Activated CD8-positive, alpha-beta memory T cell treated with anti-CD3 and anti-CD28 coated beads, Interleukin-2, amount 50 U/mL, for 24 hours (primary cell): ENCODE measurements around the gene COL18A1.

Source experiments
- DNase-seq: peaks from one replicate; pipeline ENCODE4 v3.0.0-alpha.2; 2020; ENCODE audit errors: extremely low read depth

Gene COL18A1

DNA sequence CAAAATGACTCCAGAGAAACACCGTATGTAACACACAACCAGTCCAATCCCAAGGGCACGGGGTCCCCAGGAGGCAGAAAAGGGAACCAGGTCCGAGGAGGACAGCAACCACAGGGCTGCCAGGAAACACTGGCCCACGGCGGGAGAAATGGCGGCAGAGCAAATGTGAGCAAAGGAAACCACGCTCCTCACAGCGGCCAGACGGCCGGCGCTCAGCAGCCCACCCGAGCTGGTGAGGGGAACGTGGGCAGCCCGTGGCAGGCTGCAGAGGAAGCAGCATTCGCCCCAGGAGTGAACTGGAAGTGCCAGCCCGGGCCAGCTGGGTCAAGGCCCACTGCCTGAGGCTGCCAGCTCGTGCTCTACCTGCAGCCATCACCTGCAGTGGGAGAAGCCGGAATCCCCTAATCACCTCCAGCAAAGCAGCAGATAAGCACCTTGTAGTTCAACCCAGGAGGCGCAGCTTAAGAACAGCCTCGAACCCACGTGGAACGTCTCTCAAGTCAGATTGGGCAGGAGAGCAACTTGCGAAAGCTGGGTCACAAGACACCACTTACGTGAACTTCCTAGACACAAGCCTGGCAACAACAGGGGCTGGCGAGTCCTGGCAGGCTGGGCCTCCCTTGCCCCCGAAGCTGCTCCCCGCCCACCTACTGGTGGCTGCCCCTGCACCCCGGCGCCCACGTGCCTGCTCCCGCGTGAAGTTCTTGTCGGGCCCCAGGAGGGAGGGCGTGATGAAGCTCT is 130.5 kb downstream of the COL18A1 start:
- DNase-seq = no peak

DNA sequence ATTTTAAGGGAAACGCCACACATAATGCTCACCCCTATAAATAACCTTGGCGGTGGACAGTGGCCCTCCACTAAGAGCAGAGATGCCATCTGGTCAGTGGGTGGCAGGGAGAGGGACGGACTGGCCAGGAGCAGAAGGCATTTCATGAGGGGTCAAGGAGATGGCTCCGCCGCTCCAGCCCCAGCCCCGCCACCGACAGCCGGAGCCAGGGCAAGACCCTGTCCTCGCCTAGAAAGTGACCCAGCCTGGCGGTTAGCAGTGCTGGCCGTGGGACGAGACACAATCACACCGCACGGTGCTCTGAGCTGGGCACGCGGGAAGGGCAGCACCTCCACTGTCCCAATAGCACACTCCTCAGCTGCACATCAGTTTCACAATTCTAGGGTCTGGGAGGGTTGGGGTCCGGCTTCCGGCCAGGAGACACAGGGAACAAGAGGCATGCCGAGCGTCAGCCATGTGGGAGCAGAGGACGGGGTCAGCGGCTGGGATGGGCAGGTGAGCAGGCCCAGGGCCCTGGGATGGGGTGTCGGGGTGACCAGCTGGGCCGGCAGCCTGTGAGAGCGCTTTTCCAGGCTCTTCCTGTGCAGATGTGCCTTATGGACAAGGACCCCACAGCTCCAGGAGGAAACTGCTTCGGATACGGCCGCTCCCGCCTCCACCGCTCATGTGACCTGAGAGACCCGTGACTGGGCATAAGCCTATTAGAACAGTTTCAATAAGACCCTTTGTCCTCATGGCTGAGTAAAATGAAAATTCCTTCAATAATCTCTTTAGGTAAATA is 131.5 kb downstream of the COL18A1 start:
- no peak for DNase-seq

- DNase-seq = no peak
These were observed 132.3 kb downstream of the COL18A1 start for GRCh38 chr21:45537111-45537745.

- no peak for DNase-seq
These were observed 132.9 kb downstream of the COL18A1 start for GRCh38 chr21:45537746-45538291.

GRCh38 chr21:45538381-45539045 is 133.5 kb downstream of the COL18A1 start:
- DNase-seq = no peak

GRCh38 chr21:45539046-45539795 is 134.3 kb downstream of the COL18A1 start:
- no peak for DNase-seq

DNA sequence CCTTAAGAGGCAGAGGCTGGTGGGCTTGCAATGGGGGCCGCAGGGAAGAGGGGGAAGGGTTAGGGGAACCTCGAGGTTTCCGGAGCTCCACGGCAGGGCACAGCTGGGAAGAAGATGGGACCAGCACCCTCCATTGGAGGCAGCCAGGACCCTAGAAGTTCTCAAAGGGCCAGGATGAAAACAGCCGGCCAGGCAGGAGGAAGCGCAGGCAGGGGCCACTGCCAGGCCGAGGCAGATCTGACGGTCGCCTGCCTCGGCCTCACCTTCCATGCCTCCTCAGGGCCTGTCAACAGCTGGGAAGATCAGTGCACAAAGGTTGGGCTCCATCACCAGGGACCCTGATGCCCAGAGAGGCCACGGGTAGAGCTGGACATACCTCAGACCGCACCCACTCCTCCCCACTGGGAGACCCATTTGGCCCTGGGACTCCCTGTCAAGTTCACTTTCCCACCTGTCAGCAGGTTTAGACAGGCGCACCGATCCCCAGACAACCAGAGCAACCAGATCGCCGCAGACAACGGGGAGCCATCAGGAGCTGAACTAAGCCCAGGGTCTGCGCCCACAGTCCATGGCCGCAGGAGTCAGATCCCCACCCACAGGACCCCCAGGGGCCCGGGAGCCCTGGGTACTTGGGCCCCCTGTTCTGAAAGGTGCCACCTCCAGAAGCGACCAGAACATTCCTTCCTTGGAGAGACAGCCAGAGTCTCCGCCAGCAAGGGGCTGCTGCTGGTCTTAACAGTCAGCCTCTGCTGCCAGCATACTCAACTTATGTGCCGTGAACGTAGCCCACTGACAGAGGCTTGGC is 135.0 kb downstream of the COL18A1 start:
- no peak for DNase-seq

DNA sequence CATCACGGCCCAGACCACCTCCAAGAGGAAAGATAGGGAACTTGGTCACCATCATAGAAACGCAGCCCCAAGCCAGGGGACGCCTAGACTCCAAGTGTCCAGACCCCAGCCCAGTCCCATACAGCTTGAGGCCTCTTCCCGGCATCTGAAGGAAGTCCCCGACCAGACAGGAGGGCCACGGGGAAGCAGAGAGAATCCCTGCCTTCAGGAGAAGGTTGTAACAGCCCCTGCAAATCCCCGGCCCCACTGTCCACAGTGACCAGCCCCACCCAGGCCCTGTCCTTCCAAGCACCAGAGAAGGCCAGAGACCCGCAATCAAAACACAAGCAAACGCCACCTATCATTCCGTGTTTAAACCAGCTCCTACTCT is 135.6 kb downstream of the COL18A1 start:
- DNase-seq = no peak

- peak; percentile 41 for DNase-seq
These were observed 136.5 kb downstream of the COL18A1 start for GRCh38 chr21:45541221-45542039.

DNA sequence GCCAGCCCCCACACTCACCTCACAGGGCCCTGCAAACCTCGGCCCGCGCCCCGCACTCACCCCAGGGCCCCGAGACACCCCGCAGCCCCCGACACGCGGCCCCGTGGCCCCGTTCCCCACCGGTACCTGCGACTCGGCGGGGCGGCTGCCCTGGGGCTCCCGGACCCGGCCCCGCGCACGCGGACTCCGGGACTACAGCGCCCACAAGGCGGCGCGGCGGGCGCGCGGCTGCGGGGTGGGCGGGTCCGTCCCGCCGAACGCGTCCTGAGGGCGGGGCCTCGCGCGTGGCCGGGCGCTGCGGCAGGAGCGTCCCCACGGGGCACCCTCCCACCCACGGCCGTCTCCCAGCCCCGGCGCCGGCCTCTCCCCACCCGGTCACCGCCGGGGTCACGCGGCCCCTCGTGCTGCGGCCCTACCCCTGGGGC is 137.3 kb downstream of the COL18A1 start, which contains the start of gene SLC19A1:
Gene SLC19A1, minus strand, starts transcription at position 199 of the 425 bp plus-strand sequence. CDS start 4,481 bp downstream, outside the sequence.
- no peak for DNase-seq

- DNase-seq = no peak
These were observed 137.9 kb downstream of the COL18A1 start for GRCh38 chr21:45542667-45543370.

GRCh38 chr21:45543371-45543709 is 138.4 kb downstream of the COL18A1 start:
- no peak for DNase-seq

GRCh38 chr21:45543710-45544448 is 138.9 kb downstream of the COL18A1 start:
- DNase-seq = no peak

GRCh38 chr21:45544449-45545235 is 139.7 kb downstream of the COL18A1 start:
- DNase-seq = no peak

DNA sequence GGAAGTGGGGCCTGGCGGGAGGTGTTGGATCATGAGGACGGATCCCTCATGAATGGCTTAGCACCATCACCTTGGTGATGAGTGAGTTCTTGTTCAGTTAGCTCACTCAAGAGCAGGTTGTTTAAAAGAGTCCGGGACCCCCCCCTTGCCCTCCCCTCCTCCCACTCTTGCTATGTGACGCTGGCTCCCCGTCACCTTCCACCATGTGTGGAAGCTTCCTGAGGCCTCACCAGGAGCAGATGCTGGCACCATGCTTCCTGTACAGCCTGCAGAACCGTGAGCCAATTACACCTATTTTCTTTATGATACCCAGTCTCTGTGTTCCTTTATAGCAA is 140.2 kb downstream of the COL18A1 start:
- no peak for DNase-seq

DNA sequence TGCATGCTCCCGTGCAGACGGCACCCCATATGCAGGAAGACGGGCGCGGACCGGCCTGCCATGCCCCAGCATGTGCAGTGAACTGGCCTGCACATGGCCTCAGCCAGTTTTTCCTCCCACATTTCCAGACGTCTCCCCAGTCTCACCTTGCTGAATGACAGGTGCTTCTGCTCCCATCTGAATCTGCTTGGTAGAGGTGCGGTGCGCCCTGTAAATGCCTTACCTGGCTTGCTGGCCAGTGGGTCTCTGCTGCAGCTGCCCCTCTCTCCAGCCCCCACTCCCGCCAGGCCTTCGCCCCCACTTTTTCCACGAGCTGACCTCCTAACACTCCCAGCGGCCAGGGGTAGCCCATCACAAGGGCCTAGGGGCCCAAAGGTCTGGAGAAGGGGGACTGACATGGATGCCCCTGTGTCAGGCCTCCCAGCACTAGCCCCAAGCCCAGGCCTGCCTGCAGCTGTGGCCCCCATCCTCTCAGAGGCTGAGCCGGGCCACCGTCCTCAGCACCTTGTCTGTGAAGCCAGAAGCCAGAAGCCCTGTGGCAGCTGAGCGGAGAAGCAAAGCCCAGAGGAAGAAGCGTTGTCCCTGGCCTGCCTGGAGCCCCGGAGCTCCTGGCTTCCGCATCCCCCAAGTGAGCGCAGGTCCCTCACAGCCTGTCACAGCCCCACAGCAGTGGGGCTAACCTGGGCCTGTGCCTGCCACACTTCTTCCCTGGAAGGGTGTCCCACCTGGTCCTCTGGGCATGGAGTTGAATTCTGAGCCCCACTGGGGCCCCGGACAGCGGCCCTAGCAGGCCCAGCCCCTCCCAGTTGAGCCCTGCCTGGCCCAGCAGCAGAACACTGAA is 140.9 kb downstream of the COL18A1 start:
- no peak for DNase-seq
